OCI-LY3 (cell line): ENCODE measurements around the gene SLC26A8.

ENCODE experiments used
- CTCF ChIP-seq: fragments of 200-600, 300-600 bp; sonication (generic); IDR thresholded peaks from 2 replicates; pipeline ENCODE4 v1.5.1; 2014; ENCODE audit warnings: antibody characterized with exemption, low read length, low read depth
- EZH2phosphoT487 ChIP-seq: fragments of 200-600 bp; shearing (Covaris generic); IDR thresholded peaks from 2 replicates; pipeline ENCODE4 v1.6.1; 2018; ENCODE audit warnings: antibody characterized with exemption, mixed run types, low read depth

- TF ChIP-seq CTCF (no peak), EZH2phosphoT487 (no peak)
These were observed 25.9 kb upstream of the SLC26A8 start for GRCh38 chr6:36050305-36050704.
